LHCN-M2 (cell line): ENCODE data around the gene GDPD4. TPM values are rescaled to one million over a fixed set of nuclear protein-coding genes. Genes with fewer than 3 reads are reported as not detected.

ENCODE experiments used
- DNase-seq: peaks from one replicate; pipeline ENCODE4 v3.0.0-alpha.2; 2012; ENCODE audit warnings: low read depth
- total RNA-seq: library from RNA; depleted of rRNA; stranded (reverse); fragments of >200 nt; gene quantifications from 2 replicates; pipeline ENCODE4 v1.2.3, GENCODE V29; 2014; rRNA removed

The GDPD4 gene
- total RNA-seq, 1 experiment from 2014 or later, result not detected

- peak; percentile 24 for DNase-seq
These were observed 125.5 kb downstream of the GDPD4 start for GRCh38 chr11:77175869-77176539.

GRCh38 chr11:77175021-77175842, 126.3 kb downstream of the GDPD4 start:
- no peak for DNase-seq

- peak; percentile 75 for DNase-seq
These were observed 126.9 kb downstream of the GDPD4 start for GRCh38 chr11:77174559-77174958.

GRCh38 chr11:77173494-77173893, 128.0 kb downstream of the GDPD4 start:
- no peak for DNase-seq

GRCh38 chr11:77172666-77172982, 128.9 kb downstream of the GDPD4 start:
- no peak for DNase-seq

GRCh38 chr11:77171885-77172665, 129.4 kb downstream of the GDPD4 start:
- no peak for DNase-seq

- no peak for DNase-seq
These were observed 130.2 kb downstream of the GDPD4 start for GRCh38 chr11:77171254-77171653.

- DNase-seq, result no peak
These were observed 131.4 kb downstream of the GDPD4 start for GRCh38 chr11:77170107-77170506.

GRCh38 chr11:77167791-77168190, 133.7 kb downstream of the GDPD4 start:
- no peak for DNase-seq

- DNase-seq, result no peak
These were observed 134.3 kb downstream of the GDPD4 start for GRCh38 chr11:77167111-77167626.

Other genes with a start within 250 kb of the GDPD4 start
- gene CAPN5, start 234.7 kb downstream of the GDPD4 start, total RNA-seq, result 36.7 and 42.5 TPM in 2 replicates
- gene OMP, start 198.8 kb downstream of the GDPD4 start, total RNA-seq, result 0.57 TPM in 1 of 2 replicates, not detected in the other
- gene MYO7A, start 173.4 kb downstream of the GDPD4 start, total RNA-seq, result 0.75 and 1.6 TPM in 2 replicates
- 88.2 and 91.5 TPM in 2 replicates for gene PAK1, start 172.4 kb upstream of the GDPD4 start, total RNA-seq